Effector memory CD4-positive, alpha-beta T cell (primary cell): ENCODE results near the gene HDDC3.

Source experiments
- DNase-seq, 3 donors: peaks; one replicate each; pipeline ENCODE4 v3.0.0-alpha.2; 2020
- H3K27ac ChIP-seq: 2 replicates; pipeline ENCODE4 v1.7.0; 2013; ENCODE audit warnings: mild to moderate bottlenecking, low read length, moderate library complexity; ENCODE audit not compliant: insufficient read depth, poor library complexity, severe bottlenecking
- H3K27me3 ChIP-seq: replicated peaks from 2 replicates; pipeline ENCODE4 v1.7.0; 2013; ENCODE audit warnings: mild to moderate bottlenecking, low read length; ENCODE audit not compliant: insufficient read depth, control insufficient read depth, poor library complexity, severe bottlenecking
- H3K36me3 ChIP-seq: 2 replicates; pipeline ENCODE4 v1.7.0; 2013; ENCODE audit warnings: mild to moderate bottlenecking, low read length, moderate library complexity; ENCODE audit not compliant: control insufficient read depth, insufficient read depth
- H3K4me1 ChIP-seq: 2 replicates; pipeline ENCODE4 v1.7.0; 2013; ENCODE audit warnings: low read length, mild to moderate bottlenecking; ENCODE audit not compliant: control insufficient read depth, insufficient read depth, poor library complexity, severe bottlenecking
- H3K4me3 ChIP-seq: 2 replicates; pipeline ENCODE4 v1.7.0; 2013; ENCODE audit warnings: low read length, low read depth, mild to moderate bottlenecking; ENCODE audit not compliant: insufficient read depth, poor library complexity, severe bottlenecking
- H3K9me3 ChIP-seq: 2 replicates; pipeline ENCODE4 v1.7.0; 2013; ENCODE audit warnings: mild to moderate bottlenecking, low read length, moderate library complexity; ENCODE audit not compliant: control insufficient read depth

Gene HDDC3

GRCh38 chr15:90962021-90962420 lies 29.7 kb upstream of the HDDC3 start:
- H3K4me1 ChIP-seq = no peaks in the 10 kb centered on the region
- H3K36me3 ChIP-seq = peaks cover 9% of the 10 kb centered on the region
- H3K9me3 ChIP-seq = no peaks in the 10 kb centered on the region
- H3K27me3 ChIP-seq = no peaks in the 10 kb centered on the region
- no peak overlapping the region for H3K4me3 ChIP-seq
- DNase-seq = no peak
- no peak overlapping the region for H3K27ac ChIP-seq

- no peaks in the 10 kb centered on the region for H3K27me3 ChIP-seq
- peaks cover 9% of the 10 kb centered on the region for H3K36me3 ChIP-seq
- no peak for DNase-seq
- H3K4me1 ChIP-seq = peaks cover 12% of the 10 kb centered on the region
- no peaks in the 10 kb centered on the region for H3K9me3 ChIP-seq
- H3K4me3 ChIP-seq = no peak overlapping the region
- H3K27ac ChIP-seq = no peak overlapping the region
Observed at GRCh38 chr15:90960298-90961091, 28.1 kb upstream of the HDDC3 start.

GRCh38 chr15:90959894-90960293 lies 27.5 kb upstream of the HDDC3 start:
- H3K9me3 ChIP-seq = no peaks in the 10 kb centered on the region
- no peaks in the 10 kb centered on the region for H3K27me3 ChIP-seq
- peaks cover 17% of the 10 kb centered on the region for H3K4me1 ChIP-seq
- DNase-seq = no peak
- no peak overlapping the region for H3K4me3 ChIP-seq
- H3K27ac ChIP-seq = no peak overlapping the region
- peaks cover 9% of the 10 kb centered on the region for H3K36me3 ChIP-seq

- Histone ChIP-seq H3K27ac (no peak overlapping the region), H3K4me1 (peaks cover 23% of the 10 kb centered on the region), H3K27me3 (no peaks in the 10 kb centered on the region), H3K9me3 (no peaks in the 10 kb centered on the region), H3K4me3 (no peak overlapping the region), H3K36me3 (peaks cover 9% of the 10 kb centered on the region)
- DNase-seq = no peak
Observed at GRCh38 chr15:90959028-90959595, 26.8 kb upstream of the HDDC3 start.

- Histone ChIP-seq H3K36me3 (peaks cover 11% of the 10 kb centered on the region), H3K27ac (no peak overlapping the region), H3K27me3 (no peaks in the 10 kb centered on the region), H3K4me1 (peaks cover 23% of the 10 kb centered on the region), H3K9me3 (no peaks in the 10 kb centered on the region), H3K4me3 (no peak overlapping the region)
- DNase-seq = no peak
Observed at GRCh38 chr15:90957791-90958190, 25.4 kb upstream of the HDDC3 start.

- Histone ChIP-seq H3K4me1 (peaks cover 23% of the 10 kb centered on the region), H3K27me3 (no peaks in the 10 kb centered on the region), H3K4me3 (peak overlapping the region; percentile 35), H3K27ac (no peak overlapping the region), H3K9me3 (no peaks in the 10 kb centered on the region), H3K36me3 (peaks cover 15% of the 10 kb centered on the region)
- no peak for DNase-seq
Observed at GRCh38 chr15:90957031-90957790, 24.9 kb upstream of the HDDC3 start.

- DNase-seq = peak; percentile 24 to 60 (median 33)
- H3K4me1 ChIP-seq = peaks cover 23% of the 10 kb centered on the region
- H3K27ac ChIP-seq = no peak overlapping the region
- H3K36me3 ChIP-seq = peaks cover 15% of the 10 kb centered on the region
- H3K4me3 ChIP-seq = peak overlapping the region; percentile 35
- no peaks in the 10 kb centered on the region for H3K9me3 ChIP-seq
- no peaks in the 10 kb centered on the region for H3K27me3 ChIP-seq
Observed at GRCh38 chr15:90956274-90957030, 24.1 kb upstream of the HDDC3 start.

- H3K9me3 ChIP-seq = no peaks in the 10 kb centered on the region
- peak overlapping the region; percentile 35 for H3K4me3 ChIP-seq
- peaks cover 11% of the 10 kb centered on the region for H3K36me3 ChIP-seq
- peaks cover 23% of the 10 kb centered on the region for H3K4me1 ChIP-seq
- no peak overlapping the region for H3K27ac ChIP-seq
- H3K27me3 ChIP-seq = no peaks in the 10 kb centered on the region
- DNase-seq = no peak
Observed at GRCh38 chr15:90955624-90956273, 23.4 kb upstream of the HDDC3 start.
